ENCODE results near the gene COL25A1.

The COL25A1 gene

GRCh38 chr4:109233570-109233969 is 68.9 kb downstream of the COL25A1 start:
- DNase-seq (ENCODE audit: low read depth) = no peak
- TF ChIP-seq, protein P1, sequence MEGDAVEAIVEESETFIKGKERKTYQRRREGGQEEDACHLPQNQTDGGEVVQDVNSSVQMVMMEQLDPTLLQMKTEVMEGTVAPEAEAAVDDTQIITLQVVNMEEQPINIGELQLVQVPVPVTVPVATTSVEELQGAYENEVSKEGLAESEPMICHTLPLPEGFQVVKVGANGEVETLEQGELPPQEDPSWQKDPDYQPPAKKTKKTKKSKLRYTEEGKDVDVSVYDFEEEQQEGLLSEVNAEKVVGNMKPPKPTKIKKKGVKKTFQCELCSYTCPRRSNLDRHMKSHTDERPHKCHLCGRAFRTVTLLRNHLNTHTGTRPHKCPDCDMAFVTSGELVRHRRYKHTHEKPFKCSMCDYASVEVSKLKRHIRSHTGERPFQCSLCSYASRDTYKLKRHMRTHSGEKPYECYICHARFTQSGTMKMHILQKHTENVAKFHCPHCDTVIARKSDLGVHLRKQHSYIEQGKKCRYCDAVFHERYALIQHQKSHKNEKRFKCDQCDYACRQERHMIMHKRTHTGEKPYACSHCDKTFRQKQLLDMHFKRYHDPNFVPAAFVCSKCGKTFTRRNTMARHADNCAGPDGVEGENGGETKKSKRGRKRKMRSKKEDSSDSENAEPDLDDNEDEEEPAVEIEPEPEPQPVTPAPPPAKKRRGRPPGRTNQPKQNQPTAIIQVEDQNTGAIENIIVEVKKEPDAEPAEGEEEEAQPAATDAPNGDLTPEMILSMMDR (IDR thresholded peaks at IDR 0.05; ENCODE audit: control insufficient read depth, insufficient read depth, low read depth, low read length, missing control alignments) = no peak
- H3K4me3 ChIP-seq (ENCODE audit: control insufficient read depth, low read depth, low read length) = no peak overlapping the region

DNA sequence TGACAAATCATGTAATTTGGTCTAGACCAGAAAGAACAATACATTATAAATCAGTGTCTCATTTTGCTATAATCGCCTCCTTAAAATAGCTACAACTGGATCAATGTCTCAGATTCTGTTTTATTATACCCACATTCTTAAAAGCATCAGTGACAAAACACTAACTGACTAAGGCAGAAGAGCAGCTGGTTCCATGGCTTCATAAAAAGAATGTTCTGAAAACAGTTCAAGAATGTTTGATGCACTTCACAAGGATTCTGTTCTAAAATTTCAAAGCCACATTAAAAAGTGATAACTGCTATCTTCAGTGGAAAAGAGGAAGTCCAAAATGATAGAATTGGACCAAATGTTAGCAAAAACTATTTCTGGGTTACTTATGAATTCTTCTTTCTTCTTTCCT is 69.8 kb downstream of the COL25A1 start:
- TF ChIP-seq, protein P1 (IDR thresholded peaks at IDR 0.05; ENCODE audit: control insufficient read depth, insufficient read depth, low read depth, low read length, missing control alignments) = no peak
- DNase-seq (ENCODE audit: low read depth) = no peak

DNA sequence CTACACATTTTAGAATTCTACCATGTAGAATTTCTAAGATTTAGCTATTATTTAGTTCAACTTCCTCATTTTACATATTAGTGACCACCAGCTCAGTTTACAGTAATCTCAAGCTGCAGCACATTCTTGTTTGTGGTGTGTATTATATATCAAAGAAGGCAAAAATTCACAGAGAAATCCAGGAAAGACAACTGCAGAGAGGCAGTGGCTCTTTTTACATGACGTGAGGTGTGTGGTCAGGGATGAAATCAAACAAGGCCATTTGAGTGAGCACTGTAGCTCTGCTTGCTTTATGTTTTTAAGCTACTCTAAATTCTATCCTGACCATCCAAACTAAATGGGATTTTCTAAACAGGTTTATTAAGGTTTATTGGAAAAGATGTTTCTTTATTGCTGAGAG is 71.1 kb downstream of the COL25A1 start:
- TF ChIP-seq, protein P1 (IDR thresholded peaks at IDR 0.05; ENCODE audit: control insufficient read depth, insufficient read depth, low read depth, low read length, missing control alignments) = no peak
- DNase-seq (ENCODE audit: low read depth) = no peak
- H3K4me3 ChIP-seq (ENCODE audit: control insufficient read depth, low read depth, low read length) = no peak overlapping the region

More for the DNA sequence above, 69.8 kb downstream of the COL25A1 start:
- H3K4me3 ChIP-seq (ENCODE audit: control insufficient read depth, low read depth, low read length) = no peak overlapping the region

- no peak overlapping the region for H3K4me3 ChIP-seq (ENCODE audit: control insufficient read depth, low read depth, low read length)
- TF ChIP-seq, protein P1 (IDR thresholded peaks at IDR 0.05; ENCODE audit: control insufficient read depth, insufficient read depth, low read depth, low read length, missing control alignments) = no peak
Measured at GRCh38 chr4:109229028-109229427, 73.4 kb downstream of the COL25A1 start.

GRCh38 chr4:109218288-109218687 is 84.2 kb downstream of the COL25A1 start:
- H3K4me3 ChIP-seq (ENCODE audit: control insufficient read depth, low read depth, low read length) = no peak overlapping the region
- TF ChIP-seq, protein P1 (IDR thresholded peaks at IDR 0.05; ENCODE audit: control insufficient read depth, insufficient read depth, low read depth, low read length, missing control alignments) = no peak
- DNase-seq (ENCODE audit: low read depth) = no peak

More at GRCh38 chr4:109229028-109229427, 73.4 kb downstream of the COL25A1 start:
- no peak for DNase-seq (ENCODE audit: low read depth)

DNA sequence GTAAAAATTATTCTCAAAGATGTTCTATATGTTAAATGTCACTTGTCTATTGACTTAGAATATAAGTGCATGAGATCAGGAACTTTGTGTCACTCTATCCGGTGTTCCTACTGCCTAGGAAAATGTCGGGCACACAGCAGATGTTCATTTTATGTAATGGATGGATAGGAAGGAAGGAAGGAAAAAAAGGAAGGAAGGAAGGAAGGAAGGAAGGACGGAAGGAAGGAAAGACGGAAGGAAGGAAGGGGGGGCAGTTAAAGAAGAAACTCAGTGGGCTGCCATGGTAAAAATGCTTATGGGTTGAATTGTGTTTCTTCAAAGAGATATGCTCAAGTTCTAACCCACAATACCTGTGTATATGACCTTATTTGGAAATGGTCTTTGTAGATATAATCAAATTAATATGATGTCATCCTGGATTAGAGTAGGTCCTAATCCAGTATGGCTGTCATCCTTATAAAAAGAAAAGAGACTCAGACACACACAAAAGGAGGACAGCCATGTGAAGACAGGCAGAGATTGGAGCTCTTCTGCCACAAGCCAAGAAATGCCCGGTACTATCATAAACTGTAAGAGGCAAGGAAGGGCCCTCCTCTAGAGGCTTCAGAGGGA is 86.3 kb downstream of the COL25A1 start:
- no peak for DNase-seq (ENCODE audit: low read depth)
- no peak overlapping the region for H3K4me3 ChIP-seq (ENCODE audit: control insufficient read depth, low read depth, low read length)
- TF ChIP-seq, protein P1 (IDR thresholded peaks at IDR 0.05; ENCODE audit: control insufficient read depth, insufficient read depth, low read depth, low read length, missing control alignments) = no peak

All from AG09309 (cell line).